K562 (cell line): Measurements from ENCODE around the gene KCNQ5.

ENCODE experiments used
- ATF3 ChIP-seq, 2 experiments: fragments of 450-650 bp in 1 of 2; sonication (generic) in 1 of 2; formaldehyde crosslinking in 1 of 2; IDR thresholded peaks in 1 of 2; conservative IDR thresholded peaks in 1 of 2; 2 replicates each; pipeline versions ENCODE4 v1.6.1 to v1.8.1; 2016 to 2023; ENCODE audit warnings: mild to moderate bottlenecking in 2 of 2, moderate library complexity in 2 of 2, inconsistent platforms in 1 of 2, missing genetic modification reagents in 1 of 2
- CTCF ChIP-seq, 3 experiments: IDR thresholded peaks in 2 of 3; conservative IDR thresholded peaks in 1 of 3; 2 replicates each; pipeline ENCODE4 v1.5.1; 2011 to 2012; ENCODE audit warnings: low read length in 3 of 3, mild to moderate bottlenecking in 3 of 3, control low read depth in 2 of 3, improper control_type of control experiment in 1 of 3, inconsistent platforms in 1 of 3, low read depth in 1 of 3, mixed read lengths in 1 of 3, moderate library complexity in 1 of 3; ENCODE audit not compliant: insufficient read depth in 2 of 3
- FOS ChIP-seq: IDR thresholded peaks from 3 replicates; pipeline ENCODE4 v1.6.1; 2011; ENCODE audit not compliant: insufficient read length; ENCODE audit errors: extremely low read depth
- JUND ChIP-seq, 2 experiments: IDR thresholded peaks; 2 replicates in 1 of 2; 3 replicates in 1 of 2; pipeline ENCODE4 v1.6.1; 2011; ENCODE audit warnings: borderline replicate concordance in 2 of 2, low read depth in 2 of 2, low read length in 2 of 2, improper control_type of control experiment in 1 of 2, missing biosample characterization in 1 of 2, missing genetic modification characterization in 1 of 2, missing genetic modification reagents in 1 of 2
- KLF6 ChIP-seq: fragments of 250-450 bp; sonication (Bioruptor Pico); IDR thresholded peaks from 2 replicates; pipeline ENCODE4 v1.4.0; 2020; ENCODE audit warnings: mild to moderate bottlenecking, moderate library complexity, borderline replicate concordance
- NONO ChIP-seq, 2 experiments: fragments of 200-400 bp in 1 of 2; fragments of 450-650 bp in 1 of 2; formaldehyde crosslinking in 1 of 2; IDR thresholded peaks; 2 replicates each; pipeline ENCODE4 v1.6.1; 2017; ENCODE audit warnings: low read depth in 2 of 2, mild to moderate bottlenecking in 2 of 2, moderate library complexity in 2 of 2, low read length in 1 of 2
- PHF20 ChIP-seq: fragments of 450-650 bp; IDR thresholded peaks from 2 replicates; pipeline ENCODE4 v1.6.1; 2018; ENCODE audit not compliant: partially characterized antibody
- RBM22 ChIP-seq: fragments of 200-400 bp; formaldehyde crosslinking; IDR thresholded peaks from 2 replicates; pipeline ENCODE4 v1.6.1; 2018; ENCODE audit warnings: low read length, low read depth; ENCODE audit not compliant: poor library complexity, severe bottlenecking
- RFX5 ChIP-seq: IDR thresholded peaks from 2 replicates; pipeline ENCODE4 v1.6.1; 2011; ENCODE audit warnings: low read depth, mild to moderate bottlenecking, improper control_type of control experiment, low read length
- SMAD1 ChIP-seq: fragments of 150-350 bp; IDR thresholded peaks from 2 replicates; pipeline ENCODE4 v1.6.1; 2014; ENCODE audit warnings: low read length, low read depth; ENCODE audit not compliant: partially characterized antibody
- SRSF3 ChIP-seq: fragments of 200-400 bp; formaldehyde crosslinking; IDR thresholded peaks from 2 replicates; pipeline ENCODE4 v1.6.1; 2016; ENCODE audit warnings: mild to moderate bottlenecking, low read length, moderate library complexity; ENCODE audit not compliant: insufficient read depth
- TAF1 ChIP-seq: IDR thresholded peaks from 2 replicates; pipeline ENCODE4 v1.6.1; 2011; ENCODE audit warnings: mild to moderate bottlenecking, low read length, moderate library complexity; ENCODE audit not compliant: insufficient read depth, control insufficient read depth, severe bottlenecking; ENCODE audit errors: extremely low read depth
- XRCC4 ChIP-seq: IDR thresholded peaks from one replicate; pipeline ENCODE4 v1.6.1; 2011; ENCODE audit not compliant: insufficient read depth, insufficient read length; ENCODE audit errors: extremely low read depth

- TF ChIP-seq ATF3 (IDR thresholded peaks at IDR 0.05) (no peak), ATF3 (CRISPR knock-in tag; conservative IDR thresholded peaks at IDR 0.05) (no peak), FOS (no peak), NONO (IDR thresholded peaks at IDR 0.05; ENCODE audit: low read depth in 2 of 2, low read length in 1 of 2) (no peak), PHF20 (no peak), JUND (IDR thresholded peaks at IDR 0.05; ENCODE audit: borderline replicate concordance, low read depth, low read length) (no peak), JUND (tag; IDR thresholded peaks at IDR 0.05; ENCODE audit: borderline replicate concordance, low read depth, low read length) (no peak), SRSF3 (no peak), XRCC4 (no peak), RBM22 (no peak), CTCF (IDR thresholded peaks at IDR 0.05 in 2 of 3, conservative IDR thresholded peaks at IDR 0.05 in 1 of 3; ENCODE audit: insufficient read depth in 2 of 3, low read depth in 1 of 3, low read length in 3 of 3) (no peak), SMAD1 (no peak), TAF1 (no peak), RFX5 (no peak), KLF6 (CRISPR knock-in tag) (no peak)
Observed at GRCh38 chr6:72987301-72987700, 365.4 kb downstream of the KCNQ5 start.
